K562 (cell line): ENCODE data around the gene ZNHIT2. TPM values are rescaled to one million over a fixed set of nuclear protein-coding genes. Genes with fewer than 3 reads are reported as not detected.

Experiments
- ATAC-seq: fragments of 200-7000 bp; cut with Tn5 transposase; 3 replicates; pipeline ENCODE4 v1.9.1; 2020; ENCODE audit warnings: moderate library complexity
- BruUV-seq: library from RNA; stranded (reverse); fragments of 400-500 nt; replicated peaks from 2 replicates; lab custom pipeline; 2021; lab: Mats Ljungman, UMichigan
- CTCF ChIA-PET: fragments of 300-600 bp; formaldehyde crosslinking; extraction: SDS; loops from one replicate; lab custom pipeline; 2021; ENCODE audit warnings: low intra/inter-chr PET ratio; lab: Yijun Ruan, JAX
- POLR2A ChIA-PET: fragments of 300-600, 350-650 bp; sonication (Branson Sonifier 250); formaldehyde crosslinking; extraction: SDS; loops from one replicate; lab custom pipeline; 2021; ENCODE audit warnings: antibody characterized with exemption, inconsistent platforms; lab: Yijun Ruan, JAX
- DNase-seq, 4 experiments: peaks; one replicate each; pipeline versions ENCODE4 v3.0.0 to v3.0.0-alpha.2; 2011 to 2018; ENCODE audit warnings: low spot score in 3 of 4, mixed read lengths in 3 of 4; ENCODE audit errors: extremely low read depth in 1 of 4
- FAIRE-seq: peaks from 2 replicates; lab custom pipeline; 2011; peaks lifted over from hg19 to GRCh38; lab: Jason Lieb, UNC
- H2AFZ ChIP-seq: 2 replicates; pipeline ENCODE4 v1.6.0; 2011; ENCODE audit warnings: low read depth, low read length, control low read depth, inconsistent platforms
- H3K27ac ChIP-seq: fragments of 200-600 bp; 3 replicates; pipeline ENCODE4 v1.8.0; 2011; ENCODE audit warnings: low read depth, mild to moderate bottlenecking, control low read depth, inconsistent platforms, low read length, moderate library complexity, mixed read lengths; ENCODE audit errors: extremely low read depth
- H3K27me3 ChIP-seq, 2 experiments: fragments of 300-600 bp in 1 of 2; 2 replicates in 1 of 2; 3 replicates in 1 of 2; pipeline versions ENCODE4 v1.6.0 to v1.8.0; 2011; ENCODE audit warnings: inconsistent platforms in 2 of 2, low read length in 2 of 2, mild to moderate bottlenecking in 1 of 2, mixed read lengths in 1 of 2, moderate library complexity in 1 of 2; ENCODE audit not compliant: control insufficient read depth in 2 of 2, insufficient read depth in 2 of 2
- H3K36me3 ChIP-seq: fragments of 300-600 bp; 3 replicates; pipeline ENCODE4 v1.8.0; 2011; ENCODE audit warnings: mild to moderate bottlenecking, low read length, inconsistent platforms; ENCODE audit not compliant: control insufficient read depth, insufficient read depth
- H3K4me1 ChIP-seq, 2 experiments: fragments of 200-600 bp in 1 of 2; replicated peaks in 1 of 2; 2 replicates in 1 of 2; 3 replicates in 1 of 2; pipeline versions ENCODE4 v1.5.1 to v1.8.0; 2011; ENCODE audit warnings: inconsistent platforms in 2 of 2, low read length in 2 of 2, mild to moderate bottlenecking in 1 of 2, mixed read lengths in 1 of 2, moderate library complexity in 1 of 2; ENCODE audit not compliant: control insufficient read depth in 2 of 2, insufficient read depth in 2 of 2
- H3K4me2 ChIP-seq: 2 replicates; pipeline ENCODE4 v1.6.1; 2011; ENCODE audit warnings: low read length, control low read depth, inconsistent platforms, mixed read lengths; ENCODE audit not compliant: insufficient read depth
- H3K4me3 ChIP-seq: fragments of 200-600 bp; sonication (generic), shearing (Covaris generic); 2 replicates; pipeline ENCODE4 v1.5.1; 2016; ENCODE audit warnings: control low read depth, inconsistent platforms
- H3K79me2 ChIP-seq: fragments of 200-600 bp; 3 replicates; pipeline ENCODE4 v1.8.0; 2011; ENCODE audit warnings: low read length, inconsistent platforms; ENCODE audit not compliant: control insufficient read depth, insufficient read depth
- H3K9ac ChIP-seq, 2 experiments: 2 replicates each; pipeline versions ENCODE4 v1.6.0 to v1.6.1; 2011; ENCODE audit warnings: low read depth in 2 of 2, low read length in 2 of 2, control low read depth in 1 of 2, inconsistent platforms in 1 of 2, mild to moderate bottlenecking in 1 of 2, mixed read lengths in 1 of 2; ENCODE audit not compliant: insufficient read depth in 1 of 2
- H3K9me1 ChIP-seq: one replicate; pipeline ENCODE4 v1.6.0; 2011; ENCODE audit warnings: inconsistent platforms, mild to moderate bottlenecking, low read length, moderate library complexity; ENCODE audit not compliant: control insufficient read depth, insufficient read depth
- H3K9me3 ChIP-seq: replicated peaks from 2 replicates; pipeline ENCODE4 v1.5.1; 2011; ENCODE audit warnings: low read depth, low read length, inconsistent platforms; ENCODE audit not compliant: control insufficient read depth, insufficient read depth
- H4K20me1 ChIP-seq: replicated peaks from 2 replicates; pipeline ENCODE4 v1.6.1; 2011; ENCODE audit warnings: low read length, inconsistent platforms, mixed read lengths; ENCODE audit not compliant: control insufficient read depth, insufficient read depth
- DPF2 ChIP-seq: fragments of 450-650 bp; IDR thresholded peaks from 2 replicates; pipeline ENCODE4 v1.6.1; 2016
- HMG20A ChIP-seq: fragments of 450-650 bp; formaldehyde crosslinking; conservative IDR thresholded peaks from 2 replicates; pipeline ENCODE4 v1.4.0; 2020; ENCODE audit warnings: mild to moderate bottlenecking, mixed read lengths
- NR2F6 ChIP-seq: fragments of 450-650 bp; formaldehyde crosslinking; IDR thresholded peaks from 2 replicates; pipeline ENCODE4 v1.4.0; 2020; ENCODE audit warnings: mild to moderate bottlenecking
- SMAD1 ChIP-seq: fragments of 150-350 bp; IDR thresholded peaks from 2 replicates; pipeline ENCODE4 v1.6.1; 2014; ENCODE audit warnings: low read length, low read depth; ENCODE audit not compliant: partially characterized antibody
- SMARCA5 ChIP-seq: fragments of 450-650 bp; IDR thresholded peaks from 2 replicates; pipeline ENCODE4 v1.6.1; 2016
- XRCC5 ChIP-seq: fragments of 200-400 bp; formaldehyde crosslinking; IDR thresholded peaks from 2 replicates; pipeline ENCODE4 v1.6.1; 2017; ENCODE audit warnings: low read depth, mild to moderate bottlenecking, low read length
- WGBS: fragments of 100-300 bp; shearing (Covaris generic); methylation state at CpG from one replicate; pipeline ENCODE4 v1.1.6; 2016; ENCODE audit warnings: low coverage, mixed read lengths; ENCODE audit not compliant: insufficient coverage; ENCODE audit errors: missing lambda C conversion rate; 5-methylcytosine and 5-hydroxymethylcytosine counted together
- in situ Hi-C: fragments of 300-500 bp; cut with MboI; formaldehyde crosslinking; loops from 4 replicates; pipeline ENCODE4 v1.15.0; 2018; ENCODE audit warnings: inconsistent platforms, mixed read lengths
- intact Hi-C: fragments of 100-400 bp; cut with micrococcal nuclease; formaldehyde crosslinking; loops from 2 replicates; pipeline ENCODE4 v1.14.2; 2022
- polyA plus RNA-seq, 8 experiments: library from polyadenylated mRNA; depleted of rRNA in 4 of 8; stranded (reverse) in 5 of 8; unstranded in 3 of 8; fragments of >200 nt; fragmentation: Nextera tagmentation in 2 of 8; fragmentation: Illumina TruSeq in 1 of 8; extraction: Ambion mirVana in 2 of 8; extraction: Trizol in 1 of 8; gene quantifications; 2 replicates each; pipeline versions ENCODE4 v1.2.1 to v1.2.3, GENCODE V29; 2011 to 2014; ENCODE audit warnings: inconsistent platforms in 1 of 8, missing spikeins in 1 of 8
- total RNA-seq, 7 experiments: library from RNA; depleted of rRNA in 6 of 7; stranded (reverse); fragments of >200 nt in 6 of 7; fragmentation: Illumina TruSeq in 2 of 7; extraction: Trizol in 2 of 7; gene quantifications; 2 replicates each; pipeline versions ENCODE4 v1.2.1 to v1.2.3, GENCODE V29; 2011 to 2021; ENCODE audit warnings: low replicate concordance in 1 of 7
- TF ChIP-seq, protein P1 (sequence below), 3 experiments: IDR thresholded peaks in 2 of 3; conservative IDR thresholded peaks in 1 of 3; 2 replicates each; pipeline ENCODE4 v1.5.1; 2011 to 2012; ENCODE audit warnings: low read length in 3 of 3, mild to moderate bottlenecking in 3 of 3, control low read depth in 2 of 3, improper control_type of control experiment in 1 of 3, inconsistent platforms in 1 of 3, low read depth in 1 of 3, mixed read lengths in 1 of 3, moderate library complexity in 1 of 3; ENCODE audit not compliant: insufficient read depth in 2 of 3

ZNHIT2 gene
- total and polyA plus RNA-seq, 9 of the 15 experiments (the other 6 are each of a cell fraction or from before 2014, with no cell fraction given): 0.08 to 39.0 (median 2.5) TPM

DNA sequence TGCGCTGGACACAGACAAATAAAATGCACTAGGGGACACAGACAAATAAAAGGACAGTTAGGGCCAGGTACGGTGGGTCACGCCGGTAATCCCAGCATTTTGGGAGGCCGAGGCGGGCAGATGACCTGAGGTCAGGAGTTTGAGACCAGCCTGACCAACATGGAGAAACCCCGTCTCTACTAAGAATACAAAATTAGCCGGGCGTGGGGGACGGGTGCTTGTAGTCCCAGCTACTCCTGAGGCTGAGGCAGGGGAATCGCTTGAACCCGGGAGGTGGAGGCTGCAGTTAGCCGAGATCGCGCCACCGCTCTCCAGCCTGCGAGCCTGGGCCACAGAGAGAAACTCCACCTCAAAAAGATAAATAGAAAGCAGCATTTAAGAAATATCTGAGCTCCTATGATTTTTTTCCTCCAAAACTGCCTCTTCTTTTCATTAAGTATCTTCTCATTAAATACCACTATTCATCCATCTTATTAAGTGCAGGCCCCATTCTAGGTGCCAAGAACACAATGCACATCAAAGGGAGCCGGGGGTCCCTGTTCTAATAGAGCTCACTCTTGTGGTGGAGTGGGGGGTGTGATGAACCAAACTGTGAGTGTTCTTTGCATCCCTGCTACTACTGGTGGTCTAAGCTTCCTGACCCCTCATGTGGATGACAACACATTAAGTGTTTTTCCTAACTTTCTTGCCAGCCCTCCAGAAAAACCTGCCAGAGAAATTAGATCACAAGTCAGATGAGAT, 766 bp upstream of the ZNHIT2 start:
- intact Hi-C loops: loop anchor here (10.0 kb wide), 2 partner anchors 197 to 233 kb away; partner anchors contain the start of gene CDC42EP2
- FAIRE-seq: no peak
- peak overlapping the region; percentile 15; the same call in 1 of the 2 replicates for H3K4me2 ChIP-seq

More for the DNA sequence above, 766 bp upstream of the ZNHIT2 start:
- H3K4me3 ChIP-seq: no peak overlapping the region
- no peaks in the 10 kb centered on the region for H3K9me3 ChIP-seq
- H3K79me2 ChIP-seq: peaks cover 61% of the 10 kb centered on the region
- H3K4me1 ChIP-seq: peaks cover 28 to 35% of the 10 kb centered on the region in 2 experiments
- ChIA-PET CTCF (interaction anchor here (0.6 to 1.9 kb wide), 4 partner anchors 104 to 332 kb away, joined by 3 to 7 read pairs (median 4); partner anchors contain the start of gene ARL2), POLR2A (interaction anchor here (0.6 to 9.5 kb wide), 21 partner anchors 10 to 353 kb away, joined by 3 to 182 read pairs (median 4); partner anchors contain the start of genes CAPN1, DPF2, SPDYC and SYVN1)
- 0 out of 3 replicates have a peak overlapping the region, but pooled peaks have one; percentile 16 for H3K27ac ChIP-seq
- ATAC-seq: no peak
- no TSS peak for BruUV-seq
- H3K9ac ChIP-seq: no peak overlapping the region; a peak in 1 of 4 replicates
- H4K20me1 ChIP-seq: no peaks in the 10 kb centered on the region
- no peaks in the 10 kb centered on the region for H3K27me3 ChIP-seq
- in situ Hi-C loops: no loop called here
- peak in 1 of 4 experiments; percentile 4 for DNase-seq
- H2AFZ ChIP-seq: no peak overlapping the region
- H3K36me3 ChIP-seq: peaks cover 61% of the 10 kb centered on the region
- WGBS: 69% methylated on average over 18 of the region's 18 CpGs
- H3K9me1 ChIP-seq: no peaks in the 10 kb centered on the region
- TF ChIP-seq XRCC5 (0 out of 2 replicates have a peak, but pooled peaks have one; percentile 16), HMG20A (no peak), SMAD1 (no peak), NR2F6 (CRISPR knock-in tag) (0 out of 2 replicates have a peak, but pooled peaks have one; percentile 58), SMARCA5 (0 out of 2 replicates have a peak, but pooled peaks have one; percentile 20), DPF2 (no peak)
- TF ChIP-seq, protein P1, sequence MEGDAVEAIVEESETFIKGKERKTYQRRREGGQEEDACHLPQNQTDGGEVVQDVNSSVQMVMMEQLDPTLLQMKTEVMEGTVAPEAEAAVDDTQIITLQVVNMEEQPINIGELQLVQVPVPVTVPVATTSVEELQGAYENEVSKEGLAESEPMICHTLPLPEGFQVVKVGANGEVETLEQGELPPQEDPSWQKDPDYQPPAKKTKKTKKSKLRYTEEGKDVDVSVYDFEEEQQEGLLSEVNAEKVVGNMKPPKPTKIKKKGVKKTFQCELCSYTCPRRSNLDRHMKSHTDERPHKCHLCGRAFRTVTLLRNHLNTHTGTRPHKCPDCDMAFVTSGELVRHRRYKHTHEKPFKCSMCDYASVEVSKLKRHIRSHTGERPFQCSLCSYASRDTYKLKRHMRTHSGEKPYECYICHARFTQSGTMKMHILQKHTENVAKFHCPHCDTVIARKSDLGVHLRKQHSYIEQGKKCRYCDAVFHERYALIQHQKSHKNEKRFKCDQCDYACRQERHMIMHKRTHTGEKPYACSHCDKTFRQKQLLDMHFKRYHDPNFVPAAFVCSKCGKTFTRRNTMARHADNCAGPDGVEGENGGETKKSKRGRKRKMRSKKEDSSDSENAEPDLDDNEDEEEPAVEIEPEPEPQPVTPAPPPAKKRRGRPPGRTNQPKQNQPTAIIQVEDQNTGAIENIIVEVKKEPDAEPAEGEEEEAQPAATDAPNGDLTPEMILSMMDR (IDR thresholded peaks at IDR 0.05 in 2 of 3, conservative IDR thresholded peaks at IDR 0.05 in 1 of 3; ENCODE audit: insufficient read depth in 2 of 3, low read depth in 1 of 3, low read length in 3 of 3): 0 out of 6 replicates have a peak, but pooled peaks of 1 of the 3 experiments have one; percentile 6
